Lower lobe of right lung (tissue), 2 donors: ENCODE measurements around the gene PSMC4. TPM values are rescaled to one million over a fixed set of nuclear protein-coding genes. Genes with fewer than 3 reads are reported as not detected.

ENCODE experiments used
- ATAC-seq, 2 donors: fragments of 200-7000 bp; cut with Tn5 transposase; one replicate each; pipeline ENCODE4 v1.9.1; 2020 to 2022; ENCODE audit warnings: mild to moderate bottlenecking in 2 of 2, moderate library complexity in 2 of 2
- DNase-seq: peaks from one replicate; pipeline ENCODE4 v3.0.0-alpha.2; 2020
- H3K27ac ChIP-seq: fragments of 200-600 bp; one replicate; pipeline ENCODE4 v1.8.0; 2022
- H3K27me3 ChIP-seq: fragments of 200-600 bp; one replicate; pipeline ENCODE4 v1.8.0; 2022; ENCODE audit warnings: low read depth
- H3K36me3 ChIP-seq: fragments of 200-600 bp; one replicate; pipeline ENCODE4 v1.8.0; 2022; ENCODE audit warnings: mild to moderate bottlenecking
- H3K4me1 ChIP-seq: fragments of 200-600 bp; one replicate; pipeline ENCODE4 v1.8.0; 2022
- H3K4me3 ChIP-seq: fragments of 200-600 bp; one replicate; pipeline ENCODE4 v1.8.0; 2022; ENCODE audit warnings: mild to moderate bottlenecking
- H3K9me3 ChIP-seq: fragments of 200-600 bp; one replicate; pipeline ENCODE4 v1.8.0; 2022
- intact Hi-C: fragments of 100-400 bp; cut with DNase I; formaldehyde crosslinking; loops from one replicate; pipeline ENCODE4 v1.11.0; 2022
- total RNA-seq: library from RNA; stranded (reverse); fragmentation: NEBNext Ultra II Directional; extraction: Animal tissue kit (Norgen Biotek cat#: 25700); gene quantifications from one replicate; pipeline ENCODE4 v1.2.1, GENCODE V29; 2021
- TF ChIP-seq, protein P1 (sequence below): fragments of 200-600 bp; IDR thresholded peaks from one replicate; pipeline ENCODE4 v1.8.0; 2022; ENCODE audit warnings: antibody characterized with exemption, mild to moderate bottlenecking
- donor health status: DM: no; HTN: yes; CAD: no; lungs with severe emphysema.

Gene PSMC4
- total RNA-seq, 1 donor from 2014 or later = 57.3 TPM

DNA sequence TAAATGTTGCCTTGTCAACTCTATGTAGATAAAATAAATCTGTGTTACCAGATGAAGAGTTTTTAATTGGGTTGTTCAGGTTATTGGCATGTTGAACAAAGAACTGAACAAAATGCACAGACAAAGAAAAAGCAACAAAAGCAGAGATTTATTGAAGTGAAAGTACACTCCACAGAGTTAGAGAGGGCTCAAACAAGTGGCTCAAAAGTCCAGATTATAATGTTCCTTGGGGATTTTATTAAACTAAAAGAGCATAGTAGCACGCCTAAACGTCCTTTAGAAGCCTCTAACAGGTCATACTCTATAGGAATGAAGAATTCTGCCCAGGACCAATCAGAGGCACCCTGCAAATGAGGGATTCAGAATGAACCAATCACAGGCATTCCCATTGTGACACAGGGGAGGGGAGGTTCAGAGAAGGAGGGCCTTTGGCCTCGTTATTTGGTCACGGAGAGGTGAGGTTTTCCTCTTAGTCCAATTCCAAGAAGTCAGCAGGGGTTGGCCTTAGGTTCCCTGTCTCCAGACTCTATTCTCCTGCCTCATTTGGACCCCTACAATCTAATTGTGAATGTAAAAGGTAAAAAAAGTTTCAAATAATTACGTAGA is 12.8 kb downstream of the PSMC4 start:
- Histone ChIP-seq H3K4me3 (no peak overlapping the region), H3K4me1 (no peaks in the 10 kb centered on the region), H3K9me3 (peaks cover 33% of the 10 kb centered on the region), H3K27ac (no peak overlapping the region), H3K36me3 (peaks cover 41% of the 10 kb centered on the region), H3K27me3 (no peaks in the 10 kb centered on the region)
- intact Hi-C loops = no loop called here
- TF ChIP-seq, protein P1, sequence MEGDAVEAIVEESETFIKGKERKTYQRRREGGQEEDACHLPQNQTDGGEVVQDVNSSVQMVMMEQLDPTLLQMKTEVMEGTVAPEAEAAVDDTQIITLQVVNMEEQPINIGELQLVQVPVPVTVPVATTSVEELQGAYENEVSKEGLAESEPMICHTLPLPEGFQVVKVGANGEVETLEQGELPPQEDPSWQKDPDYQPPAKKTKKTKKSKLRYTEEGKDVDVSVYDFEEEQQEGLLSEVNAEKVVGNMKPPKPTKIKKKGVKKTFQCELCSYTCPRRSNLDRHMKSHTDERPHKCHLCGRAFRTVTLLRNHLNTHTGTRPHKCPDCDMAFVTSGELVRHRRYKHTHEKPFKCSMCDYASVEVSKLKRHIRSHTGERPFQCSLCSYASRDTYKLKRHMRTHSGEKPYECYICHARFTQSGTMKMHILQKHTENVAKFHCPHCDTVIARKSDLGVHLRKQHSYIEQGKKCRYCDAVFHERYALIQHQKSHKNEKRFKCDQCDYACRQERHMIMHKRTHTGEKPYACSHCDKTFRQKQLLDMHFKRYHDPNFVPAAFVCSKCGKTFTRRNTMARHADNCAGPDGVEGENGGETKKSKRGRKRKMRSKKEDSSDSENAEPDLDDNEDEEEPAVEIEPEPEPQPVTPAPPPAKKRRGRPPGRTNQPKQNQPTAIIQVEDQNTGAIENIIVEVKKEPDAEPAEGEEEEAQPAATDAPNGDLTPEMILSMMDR = no peak
- ATAC-seq (no peak), DNase-seq (no peak)

DNA sequence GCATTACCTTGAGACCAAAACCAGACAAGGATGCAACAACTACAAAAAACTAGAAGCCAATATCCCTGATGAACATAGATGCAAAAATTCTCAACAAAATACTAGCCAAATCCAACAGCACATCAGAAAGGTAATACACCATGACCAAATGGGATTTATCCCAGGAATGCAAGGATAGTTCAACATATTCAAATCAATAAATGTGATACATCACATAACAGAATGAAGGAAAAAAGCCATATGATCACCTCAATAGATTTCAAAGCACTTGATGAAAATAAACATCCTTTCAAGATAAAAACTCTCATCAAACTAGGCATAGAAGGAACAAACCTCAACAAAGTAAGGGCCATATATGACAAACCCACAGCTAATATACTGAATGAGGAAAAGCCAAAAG is 15.7 kb downstream of the PSMC4 start:
- ATAC-seq = no peak
- Histone ChIP-seq H3K27me3 (no peaks in the 10 kb centered on the region), H3K9me3 (peaks cover 33% of the 10 kb centered on the region), H3K4me3 (no peak overlapping the region), H3K36me3 (peaks cover 13% of the 10 kb centered on the region), H3K27ac (no peak overlapping the region), H3K4me1 (no peaks in the 10 kb centered on the region)
- intact Hi-C loops = no loop called here
- TF ChIP-seq, protein P1 = no peak
- DNase-seq = no peak

DNA sequence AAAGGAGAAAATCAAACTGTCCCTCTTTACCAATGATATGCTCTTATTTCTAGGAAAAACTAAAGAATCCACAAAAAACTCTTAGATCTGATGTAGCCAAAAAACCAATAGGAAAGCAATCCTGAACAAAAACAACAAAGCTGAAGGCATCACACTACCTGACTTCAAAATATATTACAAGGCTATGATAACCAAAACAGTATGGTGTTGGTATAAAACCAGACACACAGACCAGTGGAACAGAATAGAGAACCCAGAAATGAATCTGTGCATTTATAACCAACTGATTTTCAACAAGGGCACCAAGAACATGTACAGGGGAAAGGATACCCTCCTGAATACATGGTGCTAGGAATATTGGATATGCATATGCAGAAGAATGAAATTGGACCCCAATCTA is 16.2 kb downstream of the PSMC4 start:
- ATAC-seq (no peak), DNase-seq (no peak)
- Histone ChIP-seq H3K9me3 (peaks cover 33% of the 10 kb centered on the region), H3K4me1 (no peaks in the 10 kb centered on the region), H3K4me3 (no peak overlapping the region), H3K27me3 (no peaks in the 10 kb centered on the region), H3K27ac (no peak overlapping the region), H3K36me3 (peaks cover 8% of the 10 kb centered on the region)
- intact Hi-C loops = no loop called here
- TF ChIP-seq, protein P1 = no peak

DNA sequence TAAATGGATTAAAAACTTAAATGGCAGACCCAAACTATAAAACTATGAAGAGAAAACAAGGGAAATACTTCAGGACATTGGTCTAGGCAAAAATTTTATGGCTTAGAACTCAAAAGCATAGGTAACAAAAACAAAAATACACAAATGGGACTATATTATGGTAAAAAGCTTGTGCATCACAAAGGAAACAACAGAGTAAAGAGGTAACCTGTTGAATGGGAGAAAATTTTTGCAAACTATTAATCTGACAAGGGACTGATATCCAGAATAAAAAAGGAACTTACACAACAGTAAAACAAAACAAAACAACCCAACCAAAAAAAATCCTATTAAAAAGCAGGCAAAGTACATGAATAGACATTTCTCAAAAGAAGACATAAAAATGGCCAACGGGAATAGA is 16.6 kb downstream of the PSMC4 start:
- DNase-seq = no peak
- ATAC-seq = no peak
- Histone ChIP-seq H3K9me3 (peaks cover 33% of the 10 kb centered on the region), H3K27ac (no peak overlapping the region), H3K4me1 (no peaks in the 10 kb centered on the region), H3K36me3 (peaks cover 3% of the 10 kb centered on the region), H3K27me3 (no peaks in the 10 kb centered on the region), H3K4me3 (no peak overlapping the region)
- intact Hi-C loops = no loop called here
- TF ChIP-seq, protein P1 = no peak

DNA sequence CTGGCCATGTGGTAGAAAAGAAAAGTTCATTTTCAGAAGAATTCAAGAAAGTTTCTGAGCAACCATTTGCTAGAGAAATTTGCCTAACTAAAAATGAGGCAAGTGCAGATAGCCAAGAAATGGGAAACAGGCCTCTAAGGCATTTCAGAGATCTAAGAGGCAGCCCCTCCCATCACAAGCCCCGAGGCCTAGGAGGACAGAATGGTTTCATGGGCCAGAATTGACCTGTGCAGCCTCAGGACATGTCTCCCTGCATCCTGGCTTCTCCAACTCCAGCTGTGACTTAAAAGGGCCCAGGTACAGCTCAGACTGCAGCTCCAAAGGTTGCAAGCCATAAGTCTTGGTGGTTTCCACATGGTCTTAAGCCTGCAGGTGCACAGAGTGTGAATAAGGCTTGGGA is 22.6 kb downstream of the PSMC4 start:
- Histone ChIP-seq H3K4me3 (no peak overlapping the region), H3K27me3 (no peaks in the 10 kb centered on the region), H3K9me3 (peaks cover 4% of the 10 kb centered on the region), H3K36me3 (no peaks in the 10 kb centered on the region), H3K27ac (no peak overlapping the region), H3K4me1 (peaks cover 17% of the 10 kb centered on the region)
- TF ChIP-seq, protein P1 = no peak
- intact Hi-C loops = no loop called here
- ATAC-seq (no peak), DNase-seq (no peak)
